HG02798 (cell line): Measurements from ENCODE around the gene HOXC10.

Experiments
- ATAC-seq: cut with Tn5 transposase; IDR thresholded peaks from one replicate; pipeline ENCODE4 v1.9.1; 2021; ENCODE audit warnings: mild to moderate bottlenecking; ENCODE audit not compliant: unreplicated experiment, poor library complexity

HOXC10 gene

GRCh38 chr12:53963434-53964314 lies 21.3 kb upstream of the HOXC10 start:
- ATAC-seq, result no peak

DNA sequence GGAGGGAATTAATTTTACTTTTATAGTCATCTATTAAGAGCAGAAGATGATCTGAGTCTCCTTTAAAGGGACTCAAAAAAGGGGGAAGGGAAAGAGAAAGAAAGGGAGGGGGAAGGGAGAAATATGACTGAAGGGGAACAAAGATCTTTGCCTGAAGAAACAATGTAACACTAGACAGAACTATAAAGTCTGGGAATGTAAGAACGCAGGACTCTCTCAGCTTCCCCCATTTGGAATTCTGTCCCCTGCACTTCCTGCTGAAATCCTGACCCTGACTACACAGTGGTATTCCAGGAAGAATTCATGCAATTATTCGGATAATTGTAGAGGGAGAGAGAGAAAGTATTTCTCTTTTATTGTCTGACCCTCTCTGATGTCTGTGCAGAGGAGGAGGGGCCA lies 20.6 kb upstream of the HOXC10 start:
- ATAC-seq, result no peak

- ATAC-seq, result no peak
Measured at GRCh38 chr12:53965281-53966084, 19.5 kb upstream of the HOXC10 start.

GRCh38 chr12:53966085-53966384 lies 18.9 kb upstream of the HOXC10 start:
- no peak for ATAC-seq

DNA sequence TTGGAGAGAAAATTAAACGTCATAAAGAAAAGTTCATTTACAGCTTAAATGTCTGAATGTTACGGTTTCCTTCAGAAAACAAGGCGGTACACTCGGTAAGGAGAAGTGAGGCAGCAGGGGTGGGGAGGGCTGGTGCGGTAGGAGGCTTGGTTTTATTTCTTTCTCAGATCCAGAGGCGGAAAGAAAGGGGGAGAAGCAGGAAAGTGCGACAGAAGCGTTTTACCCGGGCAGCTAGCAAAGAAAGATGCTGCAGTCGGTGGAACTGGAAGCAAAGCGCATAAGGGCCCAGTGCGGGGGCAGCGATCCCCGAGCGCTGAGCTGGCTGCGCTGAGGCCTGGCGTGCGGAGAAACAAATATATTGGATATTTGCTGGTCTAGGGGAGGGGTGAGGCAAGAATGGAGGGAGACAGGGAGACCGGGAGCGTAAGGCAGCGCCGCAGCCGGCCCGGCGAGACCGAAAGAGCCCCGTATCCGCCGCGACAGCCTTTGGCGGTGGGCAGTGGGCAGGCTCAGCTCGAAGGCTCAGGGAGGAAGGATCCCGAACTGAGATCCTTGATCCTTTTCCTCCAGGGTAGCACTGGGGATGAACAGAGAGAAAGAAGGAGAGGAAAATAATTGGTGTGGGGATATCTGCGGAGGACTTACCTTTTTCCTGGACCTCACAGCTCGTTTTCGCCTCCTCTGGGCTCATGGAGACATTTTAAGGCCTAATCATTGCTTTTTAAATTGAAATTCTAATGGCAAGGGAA lies 18.4 kb upstream of the HOXC10 start:
- ATAC-seq, result no peak

DNA sequence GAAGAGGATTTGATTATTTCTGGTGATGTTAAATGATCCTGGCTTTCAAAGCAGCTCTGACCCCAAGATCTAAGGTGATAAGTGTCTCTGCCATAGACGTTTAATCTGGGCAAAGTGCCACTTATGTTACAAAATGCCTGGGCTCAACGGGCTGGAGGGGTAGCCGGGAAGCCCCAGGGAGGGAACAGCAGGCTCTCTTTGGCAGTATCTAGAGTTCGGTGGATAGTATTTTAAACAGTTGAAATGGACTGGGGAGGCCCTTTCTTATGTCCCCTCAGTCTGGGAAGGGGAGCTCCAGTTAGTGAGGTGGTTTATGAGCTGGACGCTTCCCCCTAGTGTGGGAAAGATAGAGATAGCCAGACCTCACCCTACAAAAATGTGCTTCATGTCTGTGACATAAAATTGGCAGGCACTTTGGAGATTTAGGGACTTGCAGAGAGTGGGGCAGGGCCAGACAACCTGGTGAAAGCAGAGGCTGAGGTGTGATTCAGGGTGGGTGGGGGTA lies 17.5 kb upstream of the HOXC10 start:
- ATAC-seq, result no peak

DNA sequence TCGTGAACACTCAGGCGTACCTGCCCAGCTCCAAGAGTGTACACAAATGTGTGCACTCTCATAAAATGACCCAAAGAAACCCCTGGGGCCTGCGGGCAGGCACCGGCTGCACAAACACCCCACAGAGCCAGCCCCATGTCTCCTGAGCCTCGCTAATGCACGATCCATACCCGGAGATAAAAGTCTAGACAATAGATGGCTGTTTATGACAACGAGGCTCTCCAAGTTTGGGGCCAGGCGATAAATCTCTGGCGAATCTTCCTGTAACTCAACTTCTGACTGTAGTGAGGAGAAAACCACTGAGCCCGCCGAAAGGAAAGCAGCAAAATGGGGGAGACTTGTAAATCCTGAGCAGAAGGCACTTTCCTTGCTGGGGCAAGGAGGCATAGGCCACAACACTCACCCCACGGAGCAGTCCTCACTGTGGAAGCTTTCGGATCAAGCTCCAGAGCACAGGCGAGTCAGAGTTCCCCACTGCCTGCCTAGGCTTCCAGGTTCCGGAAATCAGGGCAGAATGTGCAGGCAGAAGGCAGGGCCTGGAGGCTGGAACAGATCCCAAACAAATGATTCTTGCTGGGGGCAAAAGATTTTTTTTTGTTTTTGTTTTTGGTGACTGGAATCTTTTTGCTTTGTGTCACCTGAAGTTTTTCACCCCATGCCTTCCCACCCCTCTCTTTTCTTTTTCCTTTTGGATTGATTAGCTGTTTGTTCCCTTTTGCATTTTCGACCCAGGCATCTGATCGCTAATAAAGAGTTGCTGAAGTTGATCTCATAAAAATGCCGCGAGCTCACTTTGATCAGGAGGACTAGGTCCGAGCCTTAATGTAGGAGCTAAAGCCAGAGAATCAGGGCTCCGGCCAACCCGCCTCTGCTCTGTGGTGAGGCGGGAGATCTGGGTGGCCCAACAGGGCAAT lies 16.5 kb upstream of the HOXC10 start:
- ATAC-seq, result no peak

DNA sequence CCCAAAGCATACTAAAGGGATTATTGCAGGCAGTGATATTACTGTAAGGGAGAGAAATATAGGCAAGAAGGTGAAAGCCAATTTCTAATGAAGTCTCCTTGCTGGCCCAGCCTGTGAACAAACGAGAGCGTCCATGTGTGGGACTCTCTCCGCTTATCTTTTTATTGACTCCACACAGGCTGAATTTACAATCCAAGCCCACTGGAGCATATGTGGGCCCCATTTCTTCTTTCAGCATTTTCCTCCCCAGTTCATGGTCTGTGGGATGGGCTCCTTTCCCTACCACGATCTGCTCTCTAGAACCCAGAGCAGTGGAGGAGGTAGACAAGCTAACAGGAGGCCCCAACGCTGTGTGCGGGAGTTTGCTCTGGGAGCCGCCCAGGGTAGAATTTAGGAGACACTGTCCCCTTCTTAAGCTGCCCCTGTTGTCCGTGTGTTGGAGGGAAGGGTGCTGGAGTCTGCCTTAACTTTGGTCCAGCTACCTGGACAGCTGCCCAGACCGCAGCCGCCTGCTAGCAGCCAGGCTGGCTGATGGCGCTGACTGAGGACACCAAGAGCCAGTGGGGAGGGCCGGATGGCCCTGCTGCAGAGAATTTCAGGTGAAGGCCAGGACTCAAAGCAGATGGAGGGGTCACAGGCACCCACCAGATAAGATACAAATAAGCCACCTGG lies 15.2 kb upstream of the HOXC10 start:
- no peak for ATAC-seq

- no peak for ATAC-seq
Measured at GRCh38 chr12:53970451-53970850, 14.5 kb upstream of the HOXC10 start.

DNA sequence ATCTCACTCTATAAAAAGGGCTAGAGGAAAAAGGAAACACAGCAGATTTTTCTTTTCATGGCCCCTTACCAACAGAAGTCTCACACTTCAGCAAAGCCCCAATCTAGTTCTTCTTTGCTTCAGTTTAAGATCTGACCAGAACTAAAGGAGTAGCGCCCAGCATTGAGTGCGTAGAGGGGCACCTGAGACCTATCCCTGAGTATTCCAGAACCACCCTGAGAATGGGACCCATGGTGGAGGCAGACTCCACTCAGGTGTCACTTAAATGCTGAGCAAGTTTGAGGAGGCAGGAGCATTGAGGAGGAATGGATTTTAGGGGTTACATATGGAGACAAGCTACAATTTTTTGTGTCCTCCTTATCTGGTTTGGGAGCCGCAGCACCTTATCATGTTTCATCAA lies 13.8 kb upstream of the HOXC10 start:
- no peak for ATAC-seq

GRCh38 chr12:53971686-53972085 lies 13.3 kb upstream of the HOXC10 start:
- no peak for ATAC-seq

DNA sequence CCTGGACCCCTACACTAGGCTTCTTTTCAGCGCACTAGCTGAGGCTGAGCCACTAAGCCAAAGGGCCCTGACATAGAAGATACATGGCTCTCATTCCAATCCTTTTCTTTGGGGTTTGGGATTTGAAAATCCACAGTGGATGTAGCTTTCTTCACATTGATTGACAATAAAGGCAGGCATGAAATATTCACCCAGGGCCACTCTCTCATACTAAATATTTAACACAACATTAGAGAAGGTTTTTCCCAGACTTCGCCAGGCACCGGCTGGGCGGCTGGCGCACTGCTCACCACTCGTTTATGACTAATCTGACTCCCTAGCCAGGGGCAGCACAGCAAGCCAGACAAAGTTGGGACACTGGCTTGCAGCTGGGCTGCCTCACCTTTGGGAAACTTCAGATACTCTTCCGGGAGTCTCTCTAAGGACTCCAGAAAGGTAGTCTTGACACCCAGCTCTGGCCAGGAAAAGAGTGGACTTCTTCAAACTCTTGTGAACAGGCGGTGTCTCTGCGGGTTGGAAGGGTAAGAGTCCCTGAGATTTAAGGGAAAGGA lies 12.7 kb upstream of the HOXC10 start:
- no peak for ATAC-seq

GRCh38 chr12:53972722-53973235 lies 12.2 kb upstream of the HOXC10 start, which contains the start of gene HOXC11:
HOXC11 (plus strand) TSS chr12:53973126; CDS start chr12:53973242, 116 bp downstream.
- ATAC-seq, result no peak

DNA sequence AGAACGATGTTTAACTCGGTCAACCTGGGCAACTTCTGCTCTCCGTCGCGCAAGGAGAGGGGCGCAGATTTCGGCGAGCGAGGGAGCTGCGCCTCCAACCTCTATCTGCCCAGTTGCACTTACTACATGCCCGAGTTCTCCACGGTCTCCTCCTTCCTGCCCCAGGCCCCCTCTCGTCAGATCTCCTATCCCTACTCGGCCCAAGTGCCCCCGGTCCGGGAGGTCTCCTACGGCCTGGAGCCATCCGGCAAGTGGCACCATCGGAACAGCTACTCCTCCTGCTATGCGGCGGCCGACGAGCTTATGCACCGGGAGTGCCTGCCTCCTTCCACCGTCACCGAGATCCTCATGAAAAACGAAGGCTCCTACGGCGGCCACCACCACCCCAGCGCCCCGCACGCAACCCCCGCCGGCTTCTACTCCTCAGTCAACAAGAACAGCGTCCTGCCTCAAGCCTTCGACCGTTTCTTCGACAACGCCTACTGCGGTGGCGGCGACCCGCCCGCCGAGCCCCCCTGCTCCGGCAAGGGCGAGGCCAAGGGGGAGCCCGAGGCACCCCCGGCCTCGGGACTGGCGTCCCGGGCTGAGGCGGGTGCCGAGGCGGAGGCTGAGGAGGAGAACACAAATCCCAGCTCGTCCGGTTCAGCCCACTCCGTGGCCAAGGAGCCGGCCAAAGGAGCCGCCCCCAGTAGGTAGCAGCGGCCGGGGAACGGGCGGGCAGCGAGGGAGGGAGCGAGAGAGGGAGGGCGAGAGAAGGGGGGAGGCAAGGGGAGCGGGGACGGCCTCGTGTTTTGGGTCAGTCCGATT lies 11.5 kb upstream of the HOXC10 start:
- no peak for ATAC-seq

DNA sequence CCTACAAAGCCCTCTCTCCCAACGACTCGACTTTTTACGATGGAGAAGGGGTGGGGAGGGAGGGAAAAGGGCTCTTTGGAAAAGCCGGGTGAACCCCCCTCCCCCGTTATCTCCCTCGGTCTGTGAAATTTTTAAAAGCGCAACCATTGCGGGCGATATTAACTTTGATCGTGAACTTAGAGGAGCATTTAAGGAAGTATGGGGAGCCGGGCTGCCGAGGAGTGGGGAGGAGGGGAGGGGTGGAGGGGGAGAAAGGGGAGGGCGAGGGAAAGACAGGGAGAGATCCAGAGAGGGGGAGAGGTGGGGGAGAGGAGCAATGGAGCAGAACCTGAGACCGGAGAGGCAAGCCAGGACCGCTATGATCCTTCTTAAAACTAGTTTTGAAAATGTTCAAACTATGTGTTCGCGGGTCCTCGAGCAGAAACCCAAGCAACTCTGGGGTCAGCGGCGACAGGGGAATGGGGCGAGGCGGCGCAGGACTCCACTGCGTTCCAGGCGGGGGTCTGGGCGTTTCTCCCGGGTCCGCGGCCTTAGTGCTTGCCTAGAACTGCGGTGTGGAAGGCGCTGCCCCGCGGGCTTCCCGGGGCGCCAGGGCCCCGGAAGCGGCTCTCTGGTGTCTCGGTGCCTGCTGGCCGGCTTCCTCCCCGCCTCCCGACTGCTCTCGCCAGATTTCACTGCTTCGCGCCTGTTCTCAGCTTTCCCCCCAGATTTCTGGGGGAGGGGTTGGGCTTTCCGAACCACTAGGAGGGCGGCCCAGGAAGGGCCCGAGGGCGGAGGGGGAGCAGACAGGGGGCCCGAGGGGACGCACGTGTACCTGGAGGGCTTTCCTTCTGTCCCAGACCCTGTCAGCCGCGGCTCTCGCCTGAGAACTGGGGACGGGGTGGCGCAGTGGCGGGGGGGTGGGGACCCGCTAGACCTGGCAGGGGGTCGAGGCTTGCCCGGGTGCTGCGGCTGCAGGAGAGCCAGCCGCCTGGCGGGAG lies 10.6 kb upstream of the HOXC10 start, which contains the start of gene HOTAIR:
TSS of gene HOTAIR (minus strand) at position 871 of the 980 bp plus-strand sequence.
- no peak for ATAC-seq

GRCh38 chr12:53975064-53975471 lies 9.9 kb upstream of the HOXC10 start:
- no peak for ATAC-seq
